Measurements from ENCODE around the gene IKZF1. TPM values are rescaled to one million over a fixed set of nuclear protein-coding genes. Genes with fewer than 3 reads are reported as not detected.

IKZF1 gene
- total and polyA plus RNA-seq, 2 of the 13 experiments (the other 11 are each of a cell fraction or from before 2014, with no cell fraction given) = not detected

DNA sequence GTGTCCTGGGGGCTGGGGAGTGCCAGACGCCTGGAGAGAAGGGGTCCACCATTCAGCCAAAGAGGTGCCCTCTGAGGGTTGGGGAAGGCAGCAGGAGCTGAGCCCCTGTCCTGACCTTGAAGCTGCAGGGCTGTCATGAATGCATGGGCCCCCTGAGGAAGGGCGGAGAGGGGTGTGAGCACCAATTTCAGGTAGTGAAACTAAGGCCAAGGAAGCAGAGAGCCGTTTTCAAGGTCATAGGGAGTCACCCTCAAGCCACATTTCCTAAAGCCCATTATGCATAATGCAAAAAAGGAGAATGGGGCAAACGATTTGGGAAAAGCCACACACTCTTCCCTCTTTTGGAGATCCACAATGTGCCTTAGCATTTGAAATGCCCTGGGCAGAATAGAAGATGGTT, 108.5 kb downstream of the IKZF1 start:
- H3K27ac ChIP-seq (ENCODE audit: extremely low read length, insufficient read depth, low read length) = no peak overlapping the region
- H3K4me3 ChIP-seq (replicated peaks in 1 of 3; ENCODE audit: insufficient read depth in 1 of 3, low read depth in 2 of 3, low read length in 3 of 3) = no peak overlapping the region
- ChIA-PET CTCF (ENCODE audit: low intra/inter-chr PET ratio, low total read pairs) (no interaction called here), POLR2A (no interaction called here)
- ATAC-seq (no peak), FAIRE-seq (no peak), DNase-seq (ENCODE audit: low spot score) (no peak)
- H3K9me3 ChIP-seq (ENCODE audit: low read length) = no peaks in the 10 kb centered on the region
- H3K4me2 ChIP-seq (ENCODE audit: low read depth, low read length) = no peak overlapping the region
- no peak overlapping the region for H2AFZ ChIP-seq (ENCODE audit: low read length)
- no peaks in the 10 kb centered on the region for H3K4me1 ChIP-seq (ENCODE audit: insufficient read depth, low read length)
- in situ Hi-C loops (cut with HindIII; ENCODE audit: extremely low pct_ligation_motif_present, low pct_unique_long_range_greater_than_20kb) = loop anchor here (10.0 kb wide), 2 partner anchors 208 to 268 kb away; no protein-coding TSS in a partner anchor
- no peaks in the 10 kb centered on the region for H4K20me1 ChIP-seq (ENCODE audit: insufficient read depth, low read length)
- no peaks in the 10 kb centered on the region for H3K79me2 ChIP-seq (ENCODE audit: insufficient read depth, low read length)
- TF ChIP-seq NKX3-1 (CRISPR knock-in tag; IDR thresholded peaks at IDR 0.05) = no peak
- TF ChIP-seq TBX3 (IDR thresholded peaks at IDR 0.05; ENCODE audit: borderline replicate concordance) = no peak
- no peak for TF ChIP-seq PBX3 (CRISPR knock-in tag; IDR thresholded peaks at IDR 0.05; ENCODE audit: borderline replicate concordance)
- no peak for TF ChIP-seq GMEB1 (CRISPR knock-in tag; IDR thresholded peaks at IDR 0.05; ENCODE audit: borderline replicate concordance)
- TF ChIP-seq ZSCAN22 (CRISPR knock-in tag; IDR thresholded peaks at IDR 0.05) = no peak
- no peak for TF ChIP-seq ZNF83 (CRISPR knock-in tag; IDR thresholded peaks at IDR 0.05; ENCODE audit: borderline replicate concordance)
- no peak for TF ChIP-seq NFYB (CRISPR knock-in tag; IDR thresholded peaks at IDR 0.05)
- intact Hi-C loops (cut with micrococcal nuclease; ENCODE audit: unreplicated experiment) = no loop called here
- H3K27me3 ChIP-seq (ENCODE audit: control insufficient read depth in 1 of 2, insufficient read depth in 2 of 2, low read length in 2 of 2) = peaks cover 0 to 25% of the 10 kb centered on the region in 2 experiments; a peak in 2 of 5 replicates
- 23% methylated on average over 4 of the region's 4 CpGs for WGBS (ENCODE audit: low lambda C conversion rate)
- H3K36me3 ChIP-seq (replicated peaks in 1 of 2; ENCODE audit: control insufficient read depth in 1 of 2, insufficient read depth in 2 of 2, low read length in 2 of 2) = no peaks in the 10 kb centered on the region
- no TSS peak for BruUV-seq (replicated peaks)
- H3K9ac ChIP-seq (ENCODE audit: insufficient read depth, low read depth, low read length) = no peak overlapping the region
